CD4-positive, alpha-beta T cell treated with Interleukin-17A for 1 hour (primary cell): ENCODE measurements around the gene MRPS31.
"Not testable (repeated sequence)": the region's sequence is repeated elsewhere in the genome, so short reads cannot be mapped to it uniquely, and the experiment has no call there.

ENCODE experiments used
- DNase-seq: peaks from one replicate; pipeline ENCODE4 v3.0.0-alpha.2; 2020

Gene MRPS31

DNA sequence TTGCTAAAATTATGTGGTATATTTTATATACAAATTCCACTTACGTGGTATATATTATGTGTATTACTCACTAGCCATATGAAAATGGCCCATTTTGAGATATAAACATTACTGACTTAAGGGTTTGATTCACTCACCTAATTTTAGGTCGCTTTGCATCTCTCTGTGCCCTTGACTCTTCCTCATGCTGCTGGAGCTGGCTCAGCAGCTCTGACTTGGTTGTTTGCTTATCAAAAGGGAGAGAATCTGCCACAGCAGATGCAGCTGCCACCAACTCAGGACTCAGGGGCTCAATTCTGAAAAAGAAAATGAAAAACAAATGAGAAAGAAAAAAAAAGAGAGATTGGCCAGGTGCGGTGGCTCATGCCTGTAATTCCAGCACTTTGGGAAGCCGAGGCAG lies 12.2 kb downstream of the MRPS31 start:
- DNase-seq: no peak

DNA sequence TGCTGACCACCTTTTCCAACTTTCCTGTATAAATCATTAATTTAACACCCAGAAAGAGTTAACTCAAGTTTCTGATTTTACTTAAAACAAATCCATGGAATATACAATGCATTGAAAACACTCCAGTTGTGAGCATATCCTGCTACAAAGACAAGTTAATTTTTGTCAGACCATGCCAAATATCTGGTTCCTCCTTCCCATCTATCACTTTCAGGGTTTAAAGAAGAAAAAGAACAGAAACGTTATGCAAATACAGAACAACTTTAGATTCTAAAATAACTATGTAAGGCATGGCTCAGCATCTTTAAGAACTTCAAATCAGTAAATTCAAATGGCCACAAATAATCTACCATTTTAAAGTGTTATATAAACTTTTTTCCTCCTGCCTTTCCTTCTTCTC lies 14.9 kb downstream of the MRPS31 start:
- no peak for DNase-seq

DNA sequence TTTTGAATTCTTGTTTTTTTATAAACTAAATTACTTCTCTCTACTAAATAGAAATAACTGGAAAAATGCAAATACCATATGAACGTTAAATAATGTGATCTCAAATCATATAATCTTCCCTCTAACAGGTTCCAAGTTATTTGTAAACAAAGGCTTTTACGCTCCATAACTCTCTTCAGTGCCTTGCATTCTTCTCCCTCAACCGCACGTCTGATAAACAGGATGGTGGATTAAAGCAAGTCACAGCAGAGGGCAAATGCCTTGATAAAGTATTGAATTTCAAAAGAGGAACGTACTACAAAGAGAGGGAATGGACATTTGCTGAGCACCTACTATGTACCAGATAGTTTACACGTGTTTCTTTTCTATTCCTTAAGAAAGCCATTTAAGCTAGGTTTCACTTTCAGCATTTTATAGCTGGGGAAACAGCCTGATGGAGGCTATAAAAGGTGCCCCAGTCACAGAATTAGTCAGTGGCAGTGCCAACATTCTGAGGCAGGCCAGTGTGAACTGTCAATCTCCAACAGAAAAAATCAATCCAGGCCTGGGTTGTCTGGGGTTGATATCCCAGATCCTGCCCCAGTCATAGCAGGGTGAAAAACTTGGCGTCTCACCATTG lies 15.8 kb downstream of the MRPS31 start:
- no peak for DNase-seq

DNA sequence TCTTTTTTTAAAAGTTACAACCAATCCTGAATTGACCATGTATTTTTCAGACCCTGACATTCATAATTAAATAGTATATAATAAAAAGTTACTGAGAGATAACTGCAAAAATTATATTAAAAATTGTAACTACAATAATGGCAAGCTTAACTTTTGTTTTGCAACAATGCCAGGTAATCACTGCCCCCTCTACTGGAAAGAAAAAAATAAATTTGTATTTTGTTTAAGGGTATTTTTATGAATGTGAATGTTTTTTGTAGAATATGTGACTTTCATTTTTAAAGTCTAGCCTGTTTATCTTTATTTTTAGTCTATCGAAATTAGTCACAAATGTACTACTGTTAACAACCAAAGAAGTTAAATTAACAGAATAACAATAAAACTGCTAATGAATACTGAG lies 21.7 kb downstream of the MRPS31 start:
- peak; percentile 10 for DNase-seq

DNA sequence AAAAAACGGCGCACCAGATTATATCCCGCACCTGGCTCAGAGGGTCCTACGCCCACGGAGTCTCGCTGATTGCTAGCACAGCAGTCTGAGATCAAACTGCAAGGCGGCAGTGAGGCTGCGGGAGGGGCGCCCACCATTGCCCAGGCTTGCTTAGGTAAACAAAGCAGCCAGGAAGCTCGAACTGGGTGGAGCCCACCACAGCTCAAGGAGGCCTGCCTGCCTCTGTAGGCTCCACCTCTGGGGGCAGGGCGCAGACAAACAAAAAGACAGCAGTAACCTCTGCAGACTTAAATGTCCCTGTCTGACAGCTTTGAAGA lies 35.8 kb downstream of the MRPS31 start:
- not testable (repeated sequence) for DNase-seq

DNA sequence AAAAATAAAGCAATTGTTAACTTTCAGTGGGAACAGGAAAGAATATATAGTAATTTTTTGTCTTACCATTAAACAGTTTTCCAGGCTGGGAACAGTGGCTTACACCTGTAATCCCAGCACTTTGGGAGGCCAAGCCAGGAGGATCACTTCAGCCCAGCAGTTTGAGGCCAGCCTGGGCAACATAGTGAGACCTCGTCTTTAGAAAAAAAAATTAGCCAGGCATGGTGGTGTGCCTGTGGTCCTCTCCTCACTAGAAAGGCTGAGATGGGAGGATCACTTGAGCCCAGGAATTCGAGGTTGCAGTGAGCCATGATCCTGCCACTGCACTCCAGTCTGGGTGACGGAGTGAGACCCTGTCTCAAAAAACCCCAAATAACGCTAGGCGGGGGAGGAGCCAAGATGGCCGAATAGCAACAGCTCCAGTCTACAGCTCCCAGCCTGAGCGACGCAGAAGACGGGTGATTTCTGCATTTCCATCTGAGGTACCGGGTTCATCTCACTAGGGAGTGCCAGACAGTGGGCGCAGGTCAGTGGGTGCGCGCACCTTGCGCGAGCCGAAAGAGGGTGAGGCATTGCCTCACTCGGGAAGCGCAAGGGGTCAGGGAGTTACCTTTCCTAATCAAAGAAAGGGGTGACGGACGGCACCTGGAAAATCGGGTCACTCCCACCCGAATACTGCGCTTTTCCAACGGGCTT lies 36.3 kb downstream of the MRPS31 start:
- DNase-seq: not testable (repeated sequence)

DNA sequence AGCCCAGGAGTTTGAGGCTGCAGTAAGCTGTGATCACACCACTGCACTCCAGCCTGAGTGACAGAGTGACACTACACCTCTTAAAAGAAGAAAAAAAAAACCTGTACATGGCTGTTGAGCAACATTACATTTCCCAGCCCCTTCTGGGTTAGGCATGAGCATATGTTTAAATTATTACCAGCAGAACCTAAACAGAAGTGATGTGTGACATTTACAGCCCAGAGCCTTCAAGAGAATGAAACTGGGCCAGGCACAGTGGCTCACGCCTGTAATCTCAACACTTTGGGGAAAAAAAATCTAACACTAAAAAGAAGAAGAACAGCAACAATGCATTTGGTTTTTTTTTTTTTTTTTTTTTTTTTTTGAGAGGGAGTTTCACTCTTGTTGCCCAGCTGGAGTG lies 38.3 kb downstream of the MRPS31 start:
- DNase-seq: no peak

DNA sequence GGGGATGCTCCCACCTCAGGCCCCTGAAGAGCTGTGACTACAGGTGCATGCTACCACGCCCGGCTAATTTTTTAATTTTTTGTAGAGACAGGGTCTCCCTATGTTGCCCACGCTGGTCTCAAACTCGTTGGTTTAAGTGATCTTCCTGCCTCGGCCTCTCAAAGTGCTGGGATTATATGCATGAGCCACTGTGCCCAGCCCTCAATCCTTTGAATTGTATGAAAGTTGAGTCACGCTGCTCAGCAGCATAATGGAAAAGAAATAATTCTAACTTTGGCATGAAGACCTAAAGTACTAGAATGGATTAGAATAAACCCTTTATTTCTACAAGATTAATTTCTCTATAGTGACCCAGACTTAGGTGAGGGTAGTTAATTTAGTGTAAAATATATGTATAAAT lies 42.4 kb downstream of the MRPS31 start:
- no peak for DNase-seq

DNA sequence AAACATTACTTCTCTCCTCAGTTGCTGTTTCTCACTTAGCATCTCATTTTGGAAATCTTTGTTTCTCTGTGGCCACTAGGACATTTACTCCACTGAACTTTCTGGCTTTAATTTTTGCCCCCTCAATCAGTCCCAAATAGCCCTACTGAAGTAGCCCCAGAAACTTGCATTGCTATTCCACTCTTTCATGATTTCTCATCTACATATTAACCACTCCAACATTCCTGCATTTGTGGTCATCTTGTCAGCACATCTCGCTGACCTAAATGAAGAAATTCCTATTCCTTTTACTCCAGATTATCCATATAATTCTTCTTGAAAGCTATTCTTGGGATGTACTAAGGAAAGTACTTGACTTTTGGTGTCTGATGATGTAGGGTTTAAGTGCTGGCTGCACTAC lies 56.6 kb downstream of the MRPS31 start:
- DNase-seq: not testable (repeated sequence)

DNA sequence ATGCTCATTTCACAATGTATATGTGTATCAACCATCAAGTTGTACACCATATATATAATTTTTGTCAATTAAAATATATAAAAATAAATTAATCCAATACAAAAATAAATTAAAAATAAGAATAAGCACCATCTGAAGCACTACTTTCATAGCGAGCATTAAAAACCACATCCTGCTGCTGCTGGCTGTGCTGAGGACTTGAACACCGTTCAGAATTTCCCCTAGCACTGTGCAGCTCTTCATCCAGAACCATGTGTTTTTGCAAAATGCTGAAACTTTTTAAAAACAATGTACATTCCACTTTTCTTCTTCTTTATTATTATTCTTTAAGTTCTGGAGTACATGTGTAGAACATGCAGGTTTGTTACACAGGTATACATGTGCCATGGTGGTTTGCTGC lies 64.6 kb downstream of the MRPS31 start:
- peak; percentile 16 for DNase-seq

DNA sequence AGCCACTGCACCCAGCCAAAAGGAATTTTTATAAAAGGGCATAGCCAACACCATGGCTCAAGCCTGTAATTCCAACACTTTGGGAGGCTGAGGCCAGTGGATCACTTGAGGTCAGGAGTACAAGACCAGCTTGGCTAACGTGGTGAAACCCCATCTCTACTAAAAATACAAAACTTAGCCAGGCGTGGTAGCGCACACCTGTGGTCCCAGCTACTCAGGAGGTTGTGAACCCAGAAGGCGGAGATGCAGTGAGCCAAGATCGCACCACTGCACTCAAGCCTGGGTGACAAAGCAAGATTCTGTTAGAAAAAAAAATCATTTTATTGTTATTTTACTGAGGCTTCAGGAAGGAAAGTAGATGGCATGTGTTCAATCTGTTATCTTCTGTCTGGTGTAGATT lies 73.3 kb downstream of the MRPS31 start:
- DNase-seq: no peak

DNA sequence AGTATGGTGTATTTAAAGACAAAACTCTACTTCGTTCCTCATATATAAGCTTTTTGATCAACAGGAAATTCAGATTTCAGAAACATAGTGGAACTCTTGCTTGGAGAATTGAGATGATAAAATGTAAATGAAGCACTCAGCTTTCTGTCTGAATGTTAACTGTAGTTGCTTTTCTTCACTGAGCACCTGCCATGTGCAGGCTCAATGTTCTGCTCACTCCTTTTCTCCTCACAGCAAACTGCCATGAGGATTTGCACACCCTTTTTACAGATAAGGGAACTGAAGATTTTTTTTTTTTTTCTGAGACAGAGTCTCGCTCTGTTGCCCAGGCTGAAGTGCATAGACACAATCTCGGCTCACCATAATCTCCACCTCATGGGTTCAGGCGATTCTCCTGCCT lies 76.6 kb downstream of the MRPS31 start:
- no peak for DNase-seq

DNA sequence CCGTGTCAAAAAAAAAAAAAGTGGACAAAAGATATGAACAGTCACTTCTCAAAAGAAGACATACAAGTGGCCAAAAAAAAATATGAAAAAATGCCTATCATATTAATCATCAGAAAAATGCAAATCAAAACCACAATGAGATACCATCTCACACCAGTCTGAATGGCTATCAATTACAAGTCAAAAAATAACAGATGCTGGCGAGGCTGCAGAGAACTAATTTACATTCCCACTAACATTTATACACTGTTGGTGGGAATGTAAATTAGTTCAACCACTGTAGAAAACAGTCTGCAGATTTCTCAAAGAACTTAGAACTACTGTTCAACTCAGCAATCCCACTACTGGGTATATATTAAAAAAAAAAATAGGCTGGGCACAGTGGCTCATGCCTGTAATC lies 78.0 kb downstream of the MRPS31 start:
- DNase-seq: no peak

DNA sequence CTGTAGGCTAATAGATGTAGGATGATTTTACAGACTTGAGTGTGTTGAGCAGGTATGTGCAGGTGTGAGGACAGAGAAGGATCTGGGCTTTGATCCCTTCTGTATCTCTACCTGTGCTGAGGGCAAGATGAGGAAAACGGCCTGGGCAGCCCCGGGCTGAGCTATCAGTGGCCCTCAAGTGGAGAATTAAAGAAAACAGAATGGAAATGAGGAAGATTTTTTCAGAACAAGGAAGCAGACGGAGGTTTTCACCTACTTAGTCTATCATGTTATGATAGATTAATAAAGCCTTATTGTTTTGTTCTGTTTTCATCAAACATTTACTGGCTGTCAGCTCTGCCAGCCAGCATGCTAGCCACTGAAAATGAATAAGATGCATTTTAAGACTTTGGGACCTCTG lies 82.2 kb downstream of the MRPS31 start:
- DNase-seq: no peak

DNA sequence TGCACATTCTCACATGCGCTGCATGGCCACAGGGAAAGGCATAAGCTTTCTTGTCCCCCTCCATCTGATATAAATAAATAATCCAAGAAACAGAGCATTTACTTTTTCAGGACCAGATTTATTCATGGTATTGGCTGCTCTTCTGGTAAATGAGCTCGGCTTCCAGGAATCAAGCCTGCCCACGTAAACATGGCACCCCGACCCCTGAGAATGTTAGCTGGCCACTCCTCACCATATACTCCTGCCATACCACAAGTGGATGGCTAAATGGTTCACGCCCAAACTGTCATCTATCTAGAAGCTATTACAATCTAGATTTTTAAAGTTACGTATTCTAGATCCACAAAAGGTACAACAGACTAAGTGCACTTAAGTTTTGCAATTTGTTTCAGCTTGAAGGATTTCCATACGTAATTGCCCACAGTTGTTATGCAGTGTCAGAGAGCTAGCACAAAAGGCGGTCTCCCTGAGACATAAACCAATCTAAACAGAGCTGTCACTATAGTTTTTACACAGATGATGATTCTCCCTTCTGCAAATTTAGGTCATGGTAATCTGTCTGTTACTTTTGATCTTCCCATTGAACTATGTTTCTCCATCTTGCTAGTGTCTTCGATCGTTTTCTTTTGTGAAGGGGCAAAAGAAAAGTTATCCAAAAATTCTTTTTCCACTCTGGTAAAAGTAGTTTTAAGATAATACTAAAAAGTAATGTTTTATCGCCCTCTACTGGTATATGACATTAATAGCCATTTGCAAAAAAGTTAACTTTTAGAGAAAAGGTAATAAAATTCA lies 88.3 kb downstream of the MRPS31 start:
- peak; percentile 46 for DNase-seq

DNA sequence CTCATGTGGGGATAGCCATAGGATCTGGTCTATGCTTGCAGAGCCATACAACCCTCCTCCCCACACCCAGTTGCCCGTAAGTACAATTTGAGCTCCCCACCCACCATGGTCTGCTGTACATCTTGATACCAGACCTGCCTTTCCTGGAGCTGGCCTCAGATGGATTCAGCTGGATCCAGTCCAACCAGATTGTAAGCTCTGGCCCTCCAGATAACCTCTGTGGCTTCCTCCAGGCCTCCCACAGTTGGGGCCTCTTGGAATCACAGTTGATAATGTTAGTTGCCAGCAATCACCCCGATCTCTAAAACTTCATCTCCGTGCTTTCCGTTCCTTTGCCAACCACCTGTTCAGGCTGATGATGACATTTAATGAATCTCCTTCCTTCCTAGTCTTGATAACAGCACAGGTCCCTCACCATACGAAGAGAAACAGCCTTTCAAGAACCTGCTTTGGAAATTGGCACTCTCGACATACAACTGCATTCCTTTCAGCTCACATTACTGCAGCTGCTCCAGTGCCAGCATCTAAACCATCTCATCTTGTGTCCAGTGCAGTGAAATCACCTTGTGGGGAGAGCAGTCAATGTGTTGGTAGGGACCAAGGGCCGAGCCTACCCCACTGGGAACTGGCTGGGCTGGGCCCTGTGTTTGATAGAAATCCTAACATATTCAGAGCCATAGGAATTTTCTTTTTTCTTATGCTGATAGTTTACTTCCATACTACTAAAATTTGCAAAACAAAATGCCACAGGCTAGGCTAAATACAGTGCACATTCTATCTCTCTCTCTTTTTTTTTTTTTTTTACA lies 89.4 kb downstream of the MRPS31 start:
- no peak for DNase-seq

DNA sequence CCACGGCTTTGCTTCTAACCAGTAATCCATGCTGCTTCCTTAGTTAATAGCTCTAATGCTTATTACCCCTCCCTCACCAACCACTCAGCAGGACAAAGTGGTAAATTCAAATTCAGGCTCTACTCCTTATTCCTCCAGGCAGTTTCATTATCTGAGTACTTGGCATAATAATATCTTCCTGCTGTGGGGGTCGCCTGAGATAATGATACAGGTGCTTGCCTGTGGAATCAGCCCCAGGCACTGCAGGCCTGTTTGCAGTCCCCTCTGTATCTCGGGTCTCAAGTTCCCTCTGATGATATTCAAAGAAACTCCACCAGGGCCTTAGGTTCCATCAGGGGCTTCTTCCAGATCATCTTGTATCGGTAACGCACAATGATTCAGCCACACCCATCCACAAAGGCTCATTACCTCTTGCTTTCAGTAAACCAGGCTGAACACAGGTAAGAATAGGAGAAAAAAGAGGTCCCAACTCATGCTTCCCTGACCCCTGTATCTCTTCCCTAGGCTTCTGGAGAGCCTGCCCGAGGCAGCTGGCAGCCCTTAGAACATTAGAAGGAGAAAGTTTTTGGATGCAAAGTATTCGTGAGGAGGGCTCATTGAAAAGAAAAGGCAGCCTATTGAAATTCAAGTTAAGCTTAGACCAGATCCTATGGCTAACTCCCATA lies 90.2 kb downstream of the MRPS31 start:
- DNase-seq: no peak

DNA sequence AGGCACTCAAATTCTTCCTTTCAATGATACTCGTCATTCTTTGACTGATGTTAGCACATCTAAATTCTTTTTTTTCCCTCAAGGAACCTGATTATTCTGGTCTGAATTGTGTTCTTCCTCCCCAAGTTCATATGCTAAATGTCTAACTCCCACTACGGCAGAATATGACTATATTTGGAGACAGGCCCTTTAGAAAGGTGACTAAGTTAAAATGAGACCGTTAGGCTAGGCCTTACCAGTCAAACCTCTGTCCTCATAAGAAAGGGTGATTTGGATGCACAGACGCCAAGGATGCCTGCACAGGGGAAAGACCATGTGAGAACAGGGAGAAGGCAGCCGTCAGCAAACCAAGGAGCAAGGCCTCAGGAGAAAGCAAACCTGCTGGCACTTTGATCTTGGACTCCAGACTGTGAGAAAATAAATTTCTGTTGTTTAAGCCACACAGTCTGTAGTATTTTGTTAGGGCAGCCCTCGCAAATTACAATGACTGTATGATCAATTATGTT lies 91.5 kb downstream of the MRPS31 start:
- no peak for DNase-seq
